ENCODE data around the gene HIVEP3.

DNA sequence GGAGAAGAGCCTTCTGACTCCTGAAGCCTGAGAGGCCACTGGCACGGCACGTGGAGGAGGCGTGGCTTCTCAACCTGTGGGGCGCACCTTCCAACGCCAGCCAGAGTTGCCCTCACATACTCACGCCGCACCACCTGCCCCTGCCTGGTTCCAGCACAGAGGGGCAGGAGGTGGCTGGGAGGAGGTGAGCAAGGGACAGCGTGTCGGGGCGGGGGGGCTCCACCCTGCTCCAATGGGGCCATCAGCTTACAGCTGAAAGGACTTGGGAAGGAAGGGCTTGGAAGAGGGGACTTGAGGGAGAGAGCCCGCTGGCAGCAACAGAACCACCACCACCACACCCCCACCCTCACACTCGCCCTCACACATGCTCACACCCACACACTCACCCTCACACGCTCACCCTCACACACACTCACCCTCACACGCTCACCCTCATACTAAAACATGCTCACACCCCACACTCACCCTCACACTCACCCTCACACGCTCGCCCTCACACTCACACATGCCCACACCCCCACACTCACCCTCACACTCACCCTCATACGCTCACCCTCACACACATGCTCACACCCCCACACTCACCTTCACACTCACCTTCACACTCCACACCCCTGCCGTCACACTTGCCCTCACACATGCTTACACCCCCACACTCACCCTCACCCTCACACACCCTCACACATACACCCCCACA lies 392.7 kb downstream of the HIVEP3 start:
- TF ChIP-seq EP300 (IDR thresholded peaks at IDR 0.05) = no peak
- TF ChIP-seq, protein P1, sequence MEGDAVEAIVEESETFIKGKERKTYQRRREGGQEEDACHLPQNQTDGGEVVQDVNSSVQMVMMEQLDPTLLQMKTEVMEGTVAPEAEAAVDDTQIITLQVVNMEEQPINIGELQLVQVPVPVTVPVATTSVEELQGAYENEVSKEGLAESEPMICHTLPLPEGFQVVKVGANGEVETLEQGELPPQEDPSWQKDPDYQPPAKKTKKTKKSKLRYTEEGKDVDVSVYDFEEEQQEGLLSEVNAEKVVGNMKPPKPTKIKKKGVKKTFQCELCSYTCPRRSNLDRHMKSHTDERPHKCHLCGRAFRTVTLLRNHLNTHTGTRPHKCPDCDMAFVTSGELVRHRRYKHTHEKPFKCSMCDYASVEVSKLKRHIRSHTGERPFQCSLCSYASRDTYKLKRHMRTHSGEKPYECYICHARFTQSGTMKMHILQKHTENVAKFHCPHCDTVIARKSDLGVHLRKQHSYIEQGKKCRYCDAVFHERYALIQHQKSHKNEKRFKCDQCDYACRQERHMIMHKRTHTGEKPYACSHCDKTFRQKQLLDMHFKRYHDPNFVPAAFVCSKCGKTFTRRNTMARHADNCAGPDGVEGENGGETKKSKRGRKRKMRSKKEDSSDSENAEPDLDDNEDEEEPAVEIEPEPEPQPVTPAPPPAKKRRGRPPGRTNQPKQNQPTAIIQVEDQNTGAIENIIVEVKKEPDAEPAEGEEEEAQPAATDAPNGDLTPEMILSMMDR (IDR thresholded peaks at IDR 0.05) = no peak

Measured in tibial nerve (tissue), 4 donors.